Measurements from ENCODE around the gene FAM13C.

GRCh38 chr10:59342723-59343122 lies 19.6 kb downstream of the FAM13C start:
- TF ChIP-seq GATA2 (CRISPR knock-in tag; IDR thresholded peaks at IDR 0.05) (no peak), SMC3 (IDR thresholded peaks at IDR 0.05; ENCODE audit: low read depth, low read length) (no peak), CTCF (IDR thresholded peaks at IDR 0.05) (no peak), ZBTB33 (IDR thresholded peaks at IDR 0.05; ENCODE audit: borderline replicate concordance, low read depth) (no peak), EP300 (IDR thresholded peaks at IDR 0.05; ENCODE audit: borderline replicate concordance in 1 of 2, low read depth in 1 of 2, low read length in 1 of 2) (no peak), RAD21 (IDR thresholded peaks at IDR 0.05; ENCODE audit: low read length) (no peak), RFX5 (IDR thresholded peaks at IDR 0.05; ENCODE audit: low read length) (no peak), RXRA (IDR thresholded peaks at IDR 0.05; ENCODE audit: borderline replicate concordance, low read depth) (no peak), POLR2AphosphoS5 (IDR thresholded peaks at IDR 0.05; ENCODE audit: low read depth, low read length) (no peak), GABPA (IDR thresholded peaks at IDR 0.05; ENCODE audit: low read depth) (no peak)
